ENCODE results near the gene ENPP1. TPM values are rescaled to one million over a fixed set of nuclear protein-coding genes. Genes with fewer than 3 reads are reported as not detected.
A peak's percentile ranks its signal among the peaks of the same experiment; 100 is the strongest.

ENPP1 gene
- total and polyA plus RNA-seq, 4 donors = 1.3 to 35.2 (median 14.5) TPM

DNA sequence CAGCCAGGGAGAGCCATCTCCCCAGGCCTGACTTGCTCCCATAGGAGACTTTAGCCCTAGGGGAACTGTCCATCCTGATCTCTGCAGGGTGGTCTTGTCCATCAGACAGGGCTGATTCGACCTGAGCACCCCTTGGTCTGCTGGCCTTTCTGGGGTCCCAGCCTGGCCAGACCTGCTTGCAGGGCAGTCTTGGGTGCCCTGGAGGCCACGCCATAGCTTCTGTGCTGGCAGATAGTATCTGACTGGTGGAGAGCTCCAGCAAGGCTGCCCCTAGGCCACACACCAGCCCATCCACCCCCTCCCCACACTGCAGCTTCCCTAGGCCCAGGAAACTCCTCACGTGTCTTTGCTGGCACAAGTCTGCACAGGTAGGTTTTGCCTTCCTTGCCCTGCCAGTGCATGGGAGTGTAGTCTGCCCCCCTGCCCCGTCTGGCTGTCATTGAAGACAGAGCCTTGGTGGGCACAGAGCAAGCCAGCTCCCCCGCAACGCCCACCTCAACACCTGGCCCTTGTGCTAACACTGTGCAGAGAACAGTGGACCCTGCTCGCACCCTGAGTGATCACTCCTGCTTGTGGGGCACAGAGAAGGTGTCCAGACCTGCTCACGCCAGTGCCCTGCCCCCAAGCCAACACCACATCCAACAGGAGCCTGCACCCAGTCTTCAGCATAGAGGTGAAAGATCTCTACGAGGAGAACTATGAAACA lies 111.0 kb downstream of the ENPP1 start:
- Histone ChIP-seq H3K36me3 (ENCODE audit: control insufficient read depth in 1 of 2, insufficient read depth in 2 of 2, low read length in 1 of 2) (no peaks in the 10 kb centered on the region), H3K27me3 (ENCODE audit: control insufficient read depth in 1 of 2, insufficient read depth in 2 of 2, low read length in 1 of 2) (no peaks in the 10 kb centered on the region), H3K9me3 (ENCODE audit: control insufficient read depth, low read length) (no peaks in the 10 kb centered on the region), H3K4me3 (ENCODE audit: low read length in 2 of 2) (no peak overlapping the region), H3K27ac (ENCODE audit: low read depth in 1 of 2, low read length in 2 of 2) (no peak overlapping the region), H3K4me1 (ENCODE audit: control insufficient read depth in 1 of 2, insufficient read depth in 2 of 2, low read length in 2 of 2) (no peaks in the 10 kb centered on the region)
- DNase-seq (no peak), ATAC-seq (ENCODE audit: low FRiP score) (no peak)
- WGBS, 2 donors = 95% methylated on average over 9 of the region's 9 CpGs
- intact Hi-C loops (cut with DNase I) = loop anchor here (5.0 to 10.0 kb wide), 2 partner anchors 378 to 566 kb away; no protein-coding TSS in a partner anchor

DNA sequence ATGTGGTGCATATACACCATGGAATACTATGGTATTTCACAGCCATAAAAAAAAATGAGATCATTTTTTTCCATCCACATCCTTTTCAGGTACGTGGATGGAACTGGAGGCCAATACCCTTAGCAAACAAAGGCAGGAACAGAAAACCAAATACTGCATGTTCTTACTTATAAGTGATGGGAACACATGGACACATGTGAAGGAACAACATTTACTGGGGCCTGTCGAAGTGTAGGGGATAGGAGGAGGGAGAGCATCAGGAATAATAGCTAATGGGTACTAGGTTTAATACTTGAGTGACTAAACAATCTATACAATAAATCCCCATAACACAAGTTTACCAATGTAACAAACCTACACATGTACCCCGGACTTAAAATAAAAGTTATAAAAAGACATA lies 112.8 kb downstream of the ENPP1 start:
- no peaks in the 10 kb centered on the region for H3K4me1 ChIP-seq (ENCODE audit: control insufficient read depth in 1 of 2, insufficient read depth in 2 of 2, low read length in 2 of 2)
- no peaks in the 10 kb centered on the region for H3K27me3 ChIP-seq (ENCODE audit: control insufficient read depth in 1 of 2, insufficient read depth in 2 of 2, low read length in 1 of 2)
- intact Hi-C loops (cut with DNase I) = loop anchor here (5.0 to 10.0 kb wide), 3 partner anchors 244 to 567 kb away; no protein-coding TSS in a partner anchor
- no peak overlapping the region for H3K27ac ChIP-seq (ENCODE audit: low read depth in 1 of 2, low read length in 2 of 2)
- ATAC-seq (ENCODE audit: low FRiP score) (no peak), DNase-seq (no peak)
- H3K36me3 ChIP-seq (ENCODE audit: control insufficient read depth in 1 of 2, insufficient read depth in 2 of 2, low read length in 1 of 2) = no peaks in the 10 kb centered on the region
- WGBS, 2 donors = 87 to 88% methylated on average over 3 of the region's 3 CpGs
- no peak overlapping the region for H3K4me3 ChIP-seq (ENCODE audit: low read length in 2 of 2)
- H3K9me3 ChIP-seq (ENCODE audit: control insufficient read depth, low read length) = no peaks in the 10 kb centered on the region

DNA sequence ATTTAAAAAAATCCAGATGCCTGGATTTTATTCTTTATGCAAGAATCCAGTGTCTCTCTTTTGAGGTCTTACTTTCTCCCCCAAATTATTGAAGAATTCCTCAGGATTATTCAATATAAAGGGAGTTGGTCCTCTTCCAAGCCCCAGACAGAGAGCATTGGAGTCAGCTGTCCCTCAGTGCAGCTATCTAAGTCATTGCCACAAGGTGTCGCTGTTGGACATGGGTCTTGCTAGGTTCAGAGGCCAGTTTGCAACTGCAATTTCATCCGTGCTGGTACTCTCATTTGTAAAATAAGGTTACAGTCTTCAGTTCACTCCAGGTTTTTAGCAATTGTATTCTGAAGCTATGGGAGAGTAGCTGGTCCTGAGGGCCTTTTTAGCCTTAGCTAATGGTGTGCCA lies 115.5 kb downstream of the ENPP1 start:
- no peak for DNase-seq
- no peaks in the 10 kb centered on the region for H3K9me3 ChIP-seq (ENCODE audit: control insufficient read depth, low read length)
- H3K4me3 ChIP-seq (ENCODE audit: low read length in 2 of 2) = no peak overlapping the region
- ATAC-seq (ENCODE audit: low FRiP score) = no peak
- H3K36me3 ChIP-seq (ENCODE audit: control insufficient read depth in 1 of 2, insufficient read depth in 2 of 2, low read length in 1 of 2) = no peaks in the 10 kb centered on the region
- no peaks in the 10 kb centered on the region for H3K27me3 ChIP-seq (ENCODE audit: control insufficient read depth in 1 of 2, insufficient read depth in 2 of 2, low read length in 1 of 2)
- no peaks in the 10 kb centered on the region for H3K4me1 ChIP-seq (ENCODE audit: control insufficient read depth in 1 of 2, insufficient read depth in 2 of 2, low read length in 2 of 2)
- intact Hi-C loops (cut with DNase I) = loop anchor here (2.0 to 10.0 kb wide), 4 partner anchors 241 to 564 kb away; no protein-coding TSS in a partner anchor
- H3K27ac ChIP-seq (ENCODE audit: low read depth in 1 of 2, low read length in 2 of 2) = no peak overlapping the region
- 5 to 8% methylated on average over 2 of the region's 2 CpGs for WGBS, 2 donors

DNA sequence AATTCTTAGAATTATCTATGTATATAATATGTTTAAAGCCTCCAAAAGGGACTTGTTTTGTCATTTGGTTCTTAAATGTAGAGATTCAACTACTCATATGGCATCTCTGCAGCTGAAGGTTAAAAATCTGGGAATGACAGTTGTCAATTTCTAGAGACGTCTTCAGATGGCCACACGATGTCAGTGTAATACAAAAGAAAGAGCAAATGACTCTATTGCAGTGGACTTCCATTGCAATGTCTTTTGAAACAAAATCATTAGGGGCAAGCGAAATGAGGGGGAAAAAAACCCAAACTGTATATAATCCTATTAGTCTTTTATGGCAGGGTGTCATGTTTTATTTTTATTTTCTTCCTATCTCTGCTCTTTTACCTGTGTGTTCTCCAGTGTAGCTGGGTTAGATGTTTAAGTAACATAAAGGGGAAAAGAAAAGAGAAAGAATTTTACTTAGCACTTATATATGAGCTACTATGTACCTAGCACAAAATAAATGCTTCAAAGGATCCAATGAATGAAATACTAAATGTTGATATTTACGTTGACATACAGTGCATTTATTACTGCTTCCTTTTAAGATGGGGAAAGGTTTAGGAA lies 117.2 kb downstream of the ENPP1 start:
- H3K27ac ChIP-seq (ENCODE audit: low read depth in 1 of 2, low read length in 2 of 2) = no peak overlapping the region
- no peak overlapping the region for H3K4me3 ChIP-seq (ENCODE audit: low read length in 2 of 2)
- peak; percentile 56 for ATAC-seq (ENCODE audit: low FRiP score)
- H3K4me1 ChIP-seq (ENCODE audit: control insufficient read depth in 1 of 2, insufficient read depth in 2 of 2, low read length in 2 of 2) = no peaks in the 10 kb centered on the region
- DNase-seq = no peak
- H3K27me3 ChIP-seq (ENCODE audit: control insufficient read depth in 1 of 2, insufficient read depth in 2 of 2, low read length in 1 of 2) = no peaks in the 10 kb centered on the region
- 12 to 14% methylated on average over 4 of the region's 4 CpGs for WGBS, 2 donors
- H3K36me3 ChIP-seq (ENCODE audit: control insufficient read depth in 1 of 2, insufficient read depth in 2 of 2, low read length in 1 of 2) = no peaks in the 10 kb centered on the region
- no peaks in the 10 kb centered on the region for H3K9me3 ChIP-seq (ENCODE audit: control insufficient read depth, low read length)
- intact Hi-C loops (cut with DNase I) = loop anchor here (2.0 to 10.0 kb wide), 5 partner anchors 237 to 562 kb away; no protein-coding TSS in a partner anchor

DNA sequence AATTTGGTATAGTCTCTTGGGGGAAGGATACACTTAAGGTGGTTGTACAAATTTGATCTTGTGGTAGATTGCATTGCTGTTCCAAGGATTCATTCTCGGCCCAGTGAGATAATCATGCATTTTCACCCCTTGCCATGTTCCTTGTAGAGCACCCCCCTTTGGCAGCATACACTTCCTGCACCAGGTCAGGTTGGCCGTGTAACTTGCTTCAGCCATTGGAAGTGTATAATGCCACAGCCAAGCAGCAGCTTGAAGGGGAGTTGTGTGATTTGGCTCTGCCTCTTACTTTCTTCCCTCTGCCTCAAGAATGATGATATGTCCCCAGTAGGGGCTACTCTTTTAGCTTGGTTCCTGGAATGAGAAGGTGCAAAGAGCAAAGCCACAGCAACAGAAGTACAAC lies 121.4 kb downstream of the ENPP1 start:
- DNase-seq (no peak), ATAC-seq (ENCODE audit: low FRiP score) (no peak)
- no peaks in the 10 kb centered on the region for H3K36me3 ChIP-seq (ENCODE audit: control insufficient read depth in 1 of 2, insufficient read depth in 2 of 2, low read length in 1 of 2)
- no peak overlapping the region for H3K4me3 ChIP-seq (ENCODE audit: low read length in 2 of 2)
- H3K4me1 ChIP-seq (ENCODE audit: control insufficient read depth in 1 of 2, insufficient read depth in 2 of 2, low read length in 2 of 2) = no peaks in the 10 kb centered on the region
- WGBS, 2 donors = 55 to 58% methylated on average over 2 of the region's 2 CpGs
- no peaks in the 10 kb centered on the region for H3K9me3 ChIP-seq (ENCODE audit: control insufficient read depth, low read length)
- intact Hi-C loops (cut with DNase I) = loop anchor here (5.0 to 10.0 kb wide), 3 partner anchors 233 to 326 kb away; no protein-coding TSS in a partner anchor
- no peaks in the 10 kb centered on the region for H3K27me3 ChIP-seq (ENCODE audit: control insufficient read depth in 1 of 2, insufficient read depth in 2 of 2, low read length in 1 of 2)
- no peak overlapping the region for H3K27ac ChIP-seq (ENCODE audit: low read depth in 1 of 2, low read length in 2 of 2)

DNA sequence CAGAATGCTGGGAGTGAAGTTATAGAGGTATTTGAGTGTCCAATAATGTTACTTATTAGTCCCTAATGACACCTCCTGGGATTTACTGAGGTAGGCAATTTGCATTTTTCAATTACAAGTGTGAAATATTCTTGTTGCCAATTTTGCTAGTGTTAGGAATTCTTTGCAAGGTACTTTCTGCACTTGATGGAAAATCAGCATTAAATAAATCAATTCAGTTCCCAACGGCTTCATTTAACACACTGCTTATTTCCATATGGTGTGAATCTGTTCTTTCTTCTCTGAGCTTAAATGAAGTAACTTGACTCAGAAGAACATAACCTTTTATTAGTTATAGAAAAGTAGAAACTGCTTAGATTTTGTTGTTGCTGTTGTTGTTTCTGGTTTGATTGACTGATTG lies 122.2 kb downstream of the ENPP1 start:
- DNase-seq (no peak), ATAC-seq (ENCODE audit: low FRiP score) (no peak)
- no peaks in the 10 kb centered on the region for H3K9me3 ChIP-seq (ENCODE audit: control insufficient read depth, low read length)
- H3K4me1 ChIP-seq (ENCODE audit: control insufficient read depth in 1 of 2, insufficient read depth in 2 of 2, low read length in 2 of 2) = no peaks in the 10 kb centered on the region
- no peak overlapping the region for H3K4me3 ChIP-seq (ENCODE audit: low read length in 2 of 2)
- WGBS, 2 donors = 83 to 93% methylated on average over 1 of the region's 1 CpG
- no peaks in the 10 kb centered on the region for H3K36me3 ChIP-seq (ENCODE audit: control insufficient read depth in 1 of 2, insufficient read depth in 2 of 2, low read length in 1 of 2)
- H3K27me3 ChIP-seq (ENCODE audit: control insufficient read depth in 1 of 2, insufficient read depth in 2 of 2, low read length in 1 of 2) = no peaks in the 10 kb centered on the region
- intact Hi-C loops (cut with DNase I) = loop anchor here (5.0 to 10.0 kb wide), 3 partner anchors 232 to 325 kb away; no protein-coding TSS in a partner anchor
- no peak overlapping the region for H3K27ac ChIP-seq (ENCODE audit: low read depth in 1 of 2, low read length in 2 of 2)

DNA sequence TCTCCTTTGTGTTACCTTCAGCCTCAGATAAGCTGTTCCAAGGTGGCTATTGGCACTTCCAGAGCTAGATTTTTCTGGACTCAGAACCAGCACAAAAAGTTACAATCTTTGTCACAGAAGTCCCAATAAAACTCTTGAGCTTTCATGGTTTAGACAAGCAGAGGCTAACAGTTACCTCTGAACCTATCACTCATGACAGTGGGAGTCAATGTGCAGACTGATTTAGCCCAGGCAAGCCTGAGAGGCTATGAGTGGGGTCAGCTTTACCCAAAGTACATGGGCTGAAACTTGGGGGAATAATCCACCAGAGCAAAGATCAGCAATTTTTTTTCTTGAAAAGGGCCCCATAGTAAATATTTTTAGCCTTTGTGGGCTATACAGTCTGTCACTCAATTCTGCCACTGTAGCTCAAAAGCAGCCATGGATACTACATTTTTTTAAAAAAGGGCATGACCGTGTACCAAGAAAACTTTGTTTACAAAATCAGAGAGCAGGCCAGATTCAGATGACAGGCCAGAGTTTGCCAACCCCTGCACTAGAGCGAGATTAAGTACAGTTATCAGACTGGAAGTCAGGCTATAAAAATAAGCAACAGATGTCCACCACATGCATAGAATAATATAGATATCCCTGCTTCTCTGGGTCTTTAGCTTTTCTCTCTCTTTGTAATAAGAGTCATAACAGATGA lies 123.4 kb downstream of the ENPP1 start:
- 0 to 7% methylated on average over 2 of the region's 2 CpGs for WGBS, 2 donors
- Histone ChIP-seq H3K27ac (ENCODE audit: low read depth in 1 of 2, low read length in 2 of 2) (no peak overlapping the region), H3K4me1 (ENCODE audit: control insufficient read depth in 1 of 2, insufficient read depth in 2 of 2, low read length in 2 of 2) (no peaks in the 10 kb centered on the region), H3K4me3 (ENCODE audit: low read length in 2 of 2) (no peak overlapping the region), H3K9me3 (ENCODE audit: control insufficient read depth, low read length) (no peaks in the 10 kb centered on the region), H3K36me3 (ENCODE audit: control insufficient read depth in 1 of 2, insufficient read depth in 2 of 2, low read length in 1 of 2) (no peaks in the 10 kb centered on the region), H3K27me3 (ENCODE audit: control insufficient read depth in 1 of 2, insufficient read depth in 2 of 2, low read length in 1 of 2) (no peaks in the 10 kb centered on the region)
- ATAC-seq (ENCODE audit: low FRiP score) (no peak), DNase-seq (no peak)
- intact Hi-C loops (cut with DNase I) = no loop called here

DNA sequence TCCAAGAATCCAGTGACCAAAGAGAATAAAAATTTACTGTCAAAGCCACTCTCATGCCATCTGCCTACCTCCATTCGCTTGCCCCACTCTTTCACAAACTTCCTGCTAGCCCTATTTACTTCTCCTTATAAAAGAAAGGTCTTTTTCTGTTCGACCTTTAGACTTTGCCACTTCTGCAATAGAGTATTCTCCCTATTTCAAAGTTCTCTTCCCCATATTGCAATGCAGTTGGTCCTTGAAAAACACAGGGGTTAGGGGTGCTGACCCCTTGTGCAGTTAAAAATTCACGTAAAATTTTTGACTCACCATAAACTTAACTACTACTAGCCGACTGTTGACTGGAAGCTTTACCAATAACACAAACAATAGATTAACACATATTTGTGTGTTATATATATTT lies 128.3 kb downstream of the ENPP1 start:
- no peak for DNase-seq
- Histone ChIP-seq H3K4me1 (ENCODE audit: control insufficient read depth in 1 of 2, insufficient read depth in 2 of 2, low read length in 2 of 2) (no peaks in the 10 kb centered on the region), H3K4me3 (ENCODE audit: low read length in 2 of 2) (no peak overlapping the region), H3K36me3 (ENCODE audit: control insufficient read depth in 1 of 2, insufficient read depth in 2 of 2, low read length in 1 of 2) (no peaks in the 10 kb centered on the region), H3K27me3 (ENCODE audit: control insufficient read depth in 1 of 2, insufficient read depth in 2 of 2, low read length in 1 of 2) (no peaks in the 10 kb centered on the region), H3K27ac (ENCODE audit: low read depth in 1 of 2, low read length in 2 of 2) (no peak overlapping the region), H3K9me3 (ENCODE audit: control insufficient read depth, low read length) (no peaks in the 10 kb centered on the region)
- 88 to 92% methylated on average over 4 of the region's 4 CpGs for WGBS, 2 donors
- intact Hi-C loops (cut with DNase I) = no loop called here
- ATAC-seq (ENCODE audit: low FRiP score) = no peak

Data from aorta (tissue), 5 donors.